ENCODE data around the gene ZC3H14. TPM values are rescaled to one million over a fixed set of nuclear protein-coding genes. Genes with fewer than 3 reads are reported as not detected.

ZC3H14 gene
- total and polyA plus RNA-seq, 5 donors, result 27.1 to 46.2 (median 44.9) TPM

- no peak overlapping the region for H3K27ac ChIP-seq (ENCODE audit: low read length)
- intact Hi-C loops (cut with DNase I), result no loop called here
- no peaks in the 10 kb centered on the region for H3K4me1 ChIP-seq (ENCODE audit: control insufficient read depth, insufficient read depth, low read length)
- no peaks in the 10 kb centered on the region for H3K27me3 ChIP-seq (ENCODE audit: control insufficient read depth, insufficient read depth)
- H3K4me3 ChIP-seq (ENCODE audit: low read length), result no peak overlapping the region
- H3K9me3 ChIP-seq (ENCODE audit: control insufficient read depth, low read length), result no peaks in the 10 kb centered on the region
- DNase-seq (no peak), ATAC-seq (no peak)
- 39% methylated on average over 1 of the region's 1 CpG for WGBS
Observed at GRCh38 chr14:88611878-88612277, 49.0 kb downstream of the ZC3H14 start.

DNA sequence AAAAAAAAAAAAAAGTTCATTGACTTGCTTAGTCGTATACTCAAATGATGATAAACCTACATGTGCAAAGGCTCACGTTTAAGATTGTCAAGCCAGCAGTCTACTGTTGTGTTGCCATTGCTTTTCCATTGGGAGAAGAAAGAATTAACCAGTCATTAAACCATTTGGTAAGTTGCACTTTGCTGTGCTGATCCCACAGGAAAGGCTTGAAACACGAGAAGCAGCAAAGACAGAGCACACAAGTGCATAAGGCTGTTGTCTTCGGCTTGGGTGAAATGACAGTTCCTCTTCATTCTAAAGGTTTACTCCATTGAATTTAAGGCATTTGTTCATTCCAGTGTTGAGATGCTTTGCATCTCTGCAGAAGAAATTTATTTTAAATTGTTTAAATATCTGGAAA lies 50.1 kb downstream of the ZC3H14 start:
- intact Hi-C loops (cut with DNase I), result no loop called here
- 75% methylated on average over 4 of the region's 4 CpGs for whole genome bisulfite sequencing
- ATAC-seq, result no peak
- Histone ChIP-seq H3K27me3 (ENCODE audit: control insufficient read depth, insufficient read depth) (no peaks in the 10 kb centered on the region), H3K9me3 (ENCODE audit: control insufficient read depth, low read length) (no peaks in the 10 kb centered on the region), H3K4me1 (ENCODE audit: control insufficient read depth, insufficient read depth, low read length) (no peaks in the 10 kb centered on the region), H3K27ac (ENCODE audit: low read length) (no peak overlapping the region), H3K4me3 (ENCODE audit: low read length) (no peak overlapping the region)
- no peak for DNase-seq

- H3K4me1 ChIP-seq (ENCODE audit: control insufficient read depth, insufficient read depth, low read length), result no peaks in the 10 kb centered on the region
Observed at GRCh38 chr14:88613552-88614010, 50.7 kb downstream of the ZC3H14 start.

DNA sequence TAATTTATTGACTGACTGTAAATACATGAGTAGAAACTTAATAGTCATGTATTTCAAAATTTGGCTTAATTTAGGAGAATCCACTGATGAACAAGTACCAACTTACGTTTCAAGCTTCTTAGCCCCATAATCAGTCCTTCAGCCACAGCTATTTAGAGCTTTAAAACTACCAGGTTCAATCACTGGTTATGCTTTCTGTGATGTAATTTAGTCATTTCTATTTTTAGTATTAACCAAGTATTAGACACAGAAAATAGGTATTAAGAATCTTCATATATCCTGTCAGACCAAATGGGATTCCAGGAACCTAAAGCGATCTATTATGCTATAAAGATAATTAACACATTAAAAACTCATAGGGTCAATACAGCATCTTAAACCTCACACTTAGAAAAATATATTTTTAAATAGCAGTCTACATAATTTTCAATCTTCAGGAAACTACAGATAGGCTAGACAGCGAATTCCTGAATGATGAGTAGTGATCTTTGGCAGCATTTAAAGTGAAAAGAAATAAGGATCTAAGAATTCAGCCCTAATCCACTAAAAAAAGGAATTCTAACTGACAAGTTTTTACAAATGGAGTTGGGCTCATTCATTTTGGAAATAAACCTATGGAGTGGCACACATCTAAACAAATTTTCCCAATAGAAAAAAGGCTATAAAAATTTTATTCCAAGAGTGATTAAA lies 51.5 kb downstream of the ZC3H14 start:
- no peak overlapping the region for H3K27ac ChIP-seq (ENCODE audit: low read length)
- no peak for ATAC-seq
- 64% methylated on average over 3 of the region's 3 CpGs for WGBS
- H3K4me3 ChIP-seq (ENCODE audit: low read length), result no peak overlapping the region
- no peak for DNase-seq
- H3K27me3 ChIP-seq (ENCODE audit: control insufficient read depth, insufficient read depth), result no peaks in the 10 kb centered on the region
- intact Hi-C loops (cut with DNase I), result no loop called here
- no peaks in the 10 kb centered on the region for H3K4me1 ChIP-seq (ENCODE audit: control insufficient read depth, insufficient read depth, low read length)
- no peaks in the 10 kb centered on the region for H3K9me3 ChIP-seq (ENCODE audit: control insufficient read depth, low read length)

More at GRCh38 chr14:88613552-88614010, 50.7 kb downstream of the ZC3H14 start:
- Histone ChIP-seq H3K27me3 (ENCODE audit: control insufficient read depth, insufficient read depth) (no peaks in the 10 kb centered on the region), H3K27ac (ENCODE audit: low read length) (no peak overlapping the region), H3K4me3 (ENCODE audit: low read length) (no peak overlapping the region), H3K9me3 (ENCODE audit: control insufficient read depth, low read length) (no peaks in the 10 kb centered on the region)
- DNase-seq, result no peak
- ATAC-seq, result peak; percentile 37 to 50
- intact Hi-C loops (cut with DNase I), result no loop called here
- 47% methylated on average over 5 of the region's 5 CpGs for WGBS

DNA sequence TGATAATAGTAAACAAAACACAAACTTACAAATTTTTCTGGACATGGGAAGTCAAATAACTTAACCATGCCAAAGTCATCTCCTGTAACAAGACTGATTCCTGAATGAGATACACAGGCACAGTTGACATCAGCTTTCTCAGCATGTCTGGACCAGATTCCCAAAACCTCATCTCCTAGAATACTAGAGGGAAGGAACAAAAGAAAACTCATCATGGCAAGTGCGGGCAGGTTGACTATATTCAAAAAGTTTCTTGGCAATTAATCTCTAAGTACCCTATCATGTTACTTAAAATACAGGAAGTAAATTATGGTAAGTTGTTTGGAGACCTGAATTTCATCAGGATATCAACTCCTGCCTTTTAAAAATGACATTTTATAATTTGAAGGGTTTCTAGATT lies 53.9 kb downstream of the ZC3H14 start:
- no peaks in the 10 kb centered on the region for H3K27me3 ChIP-seq (ENCODE audit: control insufficient read depth, insufficient read depth)
- H3K27ac ChIP-seq (ENCODE audit: low read length), result no peak overlapping the region
- WGBS, result 89% methylated on average over 1 of the region's 1 CpG
- intact Hi-C loops (cut with DNase I), result no loop called here
- DNase-seq (no peak), ATAC-seq (no peak)
- no peaks in the 10 kb centered on the region for H3K4me1 ChIP-seq (ENCODE audit: control insufficient read depth, insufficient read depth, low read length)
- no peaks in the 10 kb centered on the region for H3K9me3 ChIP-seq (ENCODE audit: control insufficient read depth, low read length)
- no peak overlapping the region for H3K4me3 ChIP-seq (ENCODE audit: low read length)

DNA sequence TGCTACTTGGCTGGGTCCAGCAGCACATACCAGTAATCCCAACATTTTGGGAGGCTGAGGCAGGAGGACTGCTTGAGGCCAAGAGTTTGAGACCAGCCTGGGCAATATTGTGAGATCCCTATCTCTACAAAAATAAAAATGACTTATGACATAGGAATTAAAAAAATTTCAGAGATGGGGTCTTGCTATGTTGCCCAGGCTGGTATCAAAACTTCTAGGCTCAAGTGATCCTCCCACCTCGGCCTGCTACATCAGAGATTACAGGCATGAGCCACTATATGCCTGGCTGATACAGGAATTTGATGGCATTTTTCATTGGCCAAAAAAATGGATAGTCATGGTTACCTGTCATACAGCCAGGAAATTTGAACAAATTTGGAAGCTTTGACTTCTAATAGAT lies 54.6 kb downstream of the ZC3H14 start:
- WGBS, result 97% methylated on average over 1 of the region's 1 CpG

DNA sequence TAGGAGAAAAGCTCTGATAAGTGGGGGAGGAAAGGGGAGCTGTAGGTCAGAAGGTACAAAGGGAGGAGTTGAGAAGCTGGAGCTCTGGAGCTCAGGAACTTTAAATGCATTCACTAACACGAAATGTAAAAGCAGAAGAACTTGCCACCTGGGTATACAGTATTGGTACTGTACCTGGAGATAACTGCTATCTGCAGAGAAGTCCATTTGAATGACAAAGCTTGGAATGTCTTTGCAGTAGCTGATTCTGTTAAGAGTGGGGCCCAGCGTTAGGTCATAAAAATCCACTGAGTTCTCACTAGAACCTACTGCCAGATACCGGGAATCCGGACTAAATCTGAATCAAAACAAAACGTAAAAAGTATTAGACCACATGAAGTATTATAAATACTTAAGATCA lies 55.6 kb downstream of the ZC3H14 start:
- 71% methylated on average over 5 of the region's 5 CpGs for WGBS
- Histone ChIP-seq H3K9me3 (ENCODE audit: control insufficient read depth, low read length) (no peaks in the 10 kb centered on the region), H3K27ac (ENCODE audit: low read length) (no peak overlapping the region), H3K4me3 (ENCODE audit: low read length) (no peak overlapping the region), H3K4me1 (ENCODE audit: control insufficient read depth, insufficient read depth, low read length) (no peaks in the 10 kb centered on the region), H3K27me3 (ENCODE audit: control insufficient read depth, insufficient read depth) (no peaks in the 10 kb centered on the region)
- DNase-seq, result no peak
- intact Hi-C loops (cut with DNase I), result no loop called here
- ATAC-seq, result no peak

More for the DNA sequence above, 54.6 kb downstream of the ZC3H14 start:
- intact Hi-C loops (cut with DNase I), result no loop called here
- no peak for ATAC-seq
- DNase-seq, result no peak
- Histone ChIP-seq H3K27ac (ENCODE audit: low read length) (no peak overlapping the region), H3K9me3 (ENCODE audit: control insufficient read depth, low read length) (no peaks in the 10 kb centered on the region), H3K27me3 (ENCODE audit: control insufficient read depth, insufficient read depth) (no peaks in the 10 kb centered on the region), H3K4me1 (ENCODE audit: control insufficient read depth, insufficient read depth, low read length) (no peaks in the 10 kb centered on the region), H3K4me3 (ENCODE audit: low read length) (no peak overlapping the region)

- ATAC-seq (no peak), DNase-seq (no peak)
- H3K9me3 ChIP-seq (ENCODE audit: control insufficient read depth, low read length), result no peaks in the 10 kb centered on the region
- no peak overlapping the region for H3K4me3 ChIP-seq (ENCODE audit: low read length)
- intact Hi-C loops (cut with DNase I), result no loop called here
- H3K27ac ChIP-seq (ENCODE audit: low read length), result no peak overlapping the region
- 62% methylated on average over 2 of the region's 2 CpGs for WGBS
- no peaks in the 10 kb centered on the region for H3K27me3 ChIP-seq (ENCODE audit: control insufficient read depth, insufficient read depth)
- no peaks in the 10 kb centered on the region for H3K4me1 ChIP-seq (ENCODE audit: control insufficient read depth, insufficient read depth, low read length)
Observed at GRCh38 chr14:88621100-88621499, 58.3 kb downstream of the ZC3H14 start.

GRCh38 chr14:88625671-88626070 lies 62.8 kb downstream of the ZC3H14 start:
- Histone ChIP-seq H3K27ac (ENCODE audit: low read length) (no peak overlapping the region), H3K4me1 (ENCODE audit: control insufficient read depth, insufficient read depth, low read length) (no peaks in the 10 kb centered on the region), H3K9me3 (ENCODE audit: control insufficient read depth, low read length) (no peaks in the 10 kb centered on the region), H3K4me3 (ENCODE audit: low read length) (no peak overlapping the region), H3K27me3 (ENCODE audit: control insufficient read depth, insufficient read depth) (no peaks in the 10 kb centered on the region)
- DNase-seq (no peak), ATAC-seq (no peak)
- 92% methylated on average over 3 of the region's 3 CpGs for WGBS
- intact Hi-C loops (cut with DNase I), result no loop called here

DNA sequence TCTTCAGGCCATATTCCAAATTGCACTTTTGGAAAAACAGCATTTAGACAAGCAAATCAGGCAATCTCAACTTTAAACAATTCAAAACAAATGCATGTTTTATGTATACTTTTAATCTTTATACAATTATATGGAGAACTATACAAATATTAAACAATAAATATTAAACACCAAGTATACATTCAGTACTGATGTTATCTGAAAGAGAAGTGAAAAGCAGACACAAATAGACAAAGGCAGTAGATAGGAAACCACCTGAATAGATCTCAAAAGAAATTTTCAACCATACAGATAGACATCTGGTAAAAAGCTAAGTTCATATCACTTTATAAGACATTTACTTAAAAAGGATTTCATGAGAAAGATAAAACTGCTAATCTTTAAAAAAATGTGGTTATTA lies 65.2 kb downstream of the ZC3H14 start:
- H3K9me3 ChIP-seq (ENCODE audit: control insufficient read depth, low read length), result no peaks in the 10 kb centered on the region
- DNase-seq (no peak), ATAC-seq (no peak)
- H3K4me3 ChIP-seq (ENCODE audit: low read length), result no peak overlapping the region
- H3K4me1 ChIP-seq (ENCODE audit: control insufficient read depth, insufficient read depth, low read length), result no peaks in the 10 kb centered on the region
- no peak overlapping the region for H3K27ac ChIP-seq (ENCODE audit: low read length)
- no peaks in the 10 kb centered on the region for H3K27me3 ChIP-seq (ENCODE audit: control insufficient read depth, insufficient read depth)
- intact Hi-C loops (cut with DNase I), result no loop called here

DNA sequence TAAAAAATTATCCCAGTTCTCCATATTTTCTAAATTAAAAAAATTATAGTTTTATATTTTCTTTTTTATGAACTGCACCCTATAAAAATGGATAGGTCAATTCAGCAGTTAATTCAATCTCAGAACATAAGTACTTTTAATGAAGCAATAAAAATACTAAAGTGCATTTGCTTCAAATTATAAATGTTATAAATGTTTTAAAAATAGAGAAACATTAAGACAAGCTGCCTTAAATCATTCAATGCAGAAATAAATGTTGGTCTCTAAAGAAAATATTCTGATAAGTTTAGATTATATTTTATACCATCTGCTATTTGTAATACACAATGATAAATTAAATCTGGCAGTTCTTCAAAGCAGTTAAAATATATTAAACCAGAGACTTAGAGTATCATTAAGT lies 65.6 kb downstream of the ZC3H14 start:
- H3K9me3 ChIP-seq (ENCODE audit: control insufficient read depth, low read length), result no peaks in the 10 kb centered on the region
- no peak overlapping the region for H3K4me3 ChIP-seq (ENCODE audit: low read length)
- DNase-seq, result no peak
- intact Hi-C loops (cut with DNase I), result no loop called here
- H3K27me3 ChIP-seq (ENCODE audit: control insufficient read depth, insufficient read depth), result no peaks in the 10 kb centered on the region
- no peak overlapping the region for H3K27ac ChIP-seq (ENCODE audit: low read length)
- no peaks in the 10 kb centered on the region for H3K4me1 ChIP-seq (ENCODE audit: control insufficient read depth, insufficient read depth, low read length)
- ATAC-seq, result no peak

DNA sequence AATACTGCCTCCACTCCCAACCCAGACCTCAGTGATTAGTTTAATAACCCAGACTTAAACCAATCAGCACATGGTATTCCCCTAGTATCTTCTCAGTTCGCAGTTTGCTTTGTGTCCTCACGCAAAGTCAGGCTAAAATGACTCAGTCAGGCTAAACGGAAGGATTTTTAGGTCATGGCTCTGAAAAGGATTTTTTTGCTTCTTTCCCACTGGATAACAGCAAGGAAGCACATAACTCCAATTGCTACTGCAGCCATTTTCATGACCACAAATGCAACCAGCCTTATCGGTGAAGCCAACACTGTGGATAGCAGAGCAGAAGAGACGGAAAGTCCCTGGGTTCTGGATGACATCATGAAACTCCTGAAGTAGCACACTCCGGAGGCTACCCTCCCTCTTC lies 67.7 kb downstream of the ZC3H14 start:
- Histone ChIP-seq H3K9me3 (ENCODE audit: control insufficient read depth, low read length) (no peaks in the 10 kb centered on the region), H3K27me3 (ENCODE audit: control insufficient read depth, insufficient read depth) (no peaks in the 10 kb centered on the region), H3K4me1 (ENCODE audit: control insufficient read depth, insufficient read depth, low read length) (no peaks in the 10 kb centered on the region), H3K27ac (ENCODE audit: low read length) (no peak overlapping the region), H3K4me3 (ENCODE audit: low read length) (no peak overlapping the region)
- intact Hi-C loops (cut with DNase I), result no loop called here
- DNase-seq, result no peak
- WGBS, result 38% methylated on average over 6 of the region's 6 CpGs
- ATAC-seq, result no peak

Measured in right cardiac atrium (tissue), 5 donors.